Neural progenitor cell (in vitro differentiated cells): Measurements from ENCODE around the gene STK10.

Source experiments
- CTCF ChIP-seq: fragments of 200-600 bp; sonication (generic); IDR thresholded peaks from 2 replicates; pipeline ENCODE4 v1.5.1; 2017; ENCODE audit warnings: antibody characterized with exemption, mild to moderate bottlenecking
- EZH2 ChIP-seq: fragments of 200-600 bp; sonication (generic); IDR thresholded peaks from 2 replicates; pipeline ENCODE4 v1.6.1; 2017; ENCODE audit warnings: antibody characterized with exemption, mild to moderate bottlenecking, moderate library complexity
- EZH2phosphoT487 ChIP-seq: fragments of 200-600 bp; sonication (generic); IDR thresholded peaks from 2 replicates; pipeline ENCODE4 v1.6.1; 2017; ENCODE audit warnings: antibody characterized with exemption

- TF ChIP-seq CTCF (peak; percentile 5), EZH2 (no peak), EZH2phosphoT487 (no peak)
Observed at GRCh38 chr5:172049226-172049796, 138.7 kb downstream of the STK10 start.
